Measurements from ENCODE around the gene CEP41. TPM values are rescaled to one million over a fixed set of nuclear protein-coding genes. Genes with fewer than 3 reads are reported as not detected.

Gene CEP41
- total and polyA plus RNA-seq, 7 donors, result 2.4 to 4.6 (median 3.4) TPM

- no peaks in the 10 kb centered on the region for H3K27me3 ChIP-seq (ENCODE audit: insufficient read depth in 3 of 3, low read length in 2 of 3)
- TF ChIP-seq CTCF (IDR thresholded peaks at IDR 0.05), result no peak
- DNase-seq (no peak), ATAC-seq (peak in 1 of 4 donors; percentile 29)
- no peak overlapping the region for H3K4me3 ChIP-seq
- no peaks in the 10 kb centered on the region for H3K4me1 ChIP-seq
- intact Hi-C loops (cut with DNase I), result no loop called here
- 63 to 76% (median 69%) methylated on average over 12 of the region's 12 CpGs for WGBS, 3 donors
- no peak overlapping the region for H3K27ac ChIP-seq
- no peaks in the 10 kb centered on the region for H3K36me3 ChIP-seq (ENCODE audit: insufficient read depth in 1 of 2, low read depth in 1 of 2)
- H3K9me3 ChIP-seq, result no peaks in the 10 kb centered on the region
Measured at GRCh38 chr7:130387628-130388403, 53.0 kb downstream of the CEP41 start.

GRCh38 chr7:130387306-130387627 lies 53.5 kb downstream of the CEP41 start:
- Histone ChIP-seq H3K4me3 (no peak overlapping the region), H3K4me1 (no peaks in the 10 kb centered on the region), H3K27ac (no peak overlapping the region), H3K27me3 (ENCODE audit: insufficient read depth in 3 of 3, low read length in 2 of 3) (no peaks in the 10 kb centered on the region), H3K9me3 (no peaks in the 10 kb centered on the region), H3K36me3 (ENCODE audit: insufficient read depth in 1 of 2, low read depth in 1 of 2) (no peaks in the 10 kb centered on the region)
- TF ChIP-seq CTCF (IDR thresholded peaks at IDR 0.05), result no peak
- intact Hi-C loops (cut with DNase I), result no loop called here
- ATAC-seq (no peak), DNase-seq (no peak)
- WGBS, 3 donors, result 85 to 97% (median 94%) methylated on average over 3 of the region's 3 CpGs

- no peak for ATAC-seq
- Histone ChIP-seq H3K4me1 (no peaks in the 10 kb centered on the region), H3K4me3 (no peak overlapping the region), H3K9me3 (no peaks in the 10 kb centered on the region), H3K36me3 (ENCODE audit: insufficient read depth in 1 of 2, low read depth in 1 of 2) (no peaks in the 10 kb centered on the region), H3K27ac (no peak overlapping the region), H3K27me3 (ENCODE audit: insufficient read depth in 3 of 3, low read length in 2 of 3) (no peaks in the 10 kb centered on the region)
- TF ChIP-seq CTCF (IDR thresholded peaks at IDR 0.05), result no peak
- WGBS, 3 donors, result 93 to 96% (median 94%) methylated on average over 3 of the region's 3 CpGs
- no peak for DNase-seq
- intact Hi-C loops (cut with DNase I), result no loop called here
Measured at GRCh38 chr7:130386876-130387275, 53.9 kb downstream of the CEP41 start.

- no peaks in the 10 kb centered on the region for H3K4me1 ChIP-seq
- ATAC-seq (peak; percentile 60 to 78 (median 75)), DNase-seq (no peak)
- H3K27me3 ChIP-seq (ENCODE audit: insufficient read depth in 3 of 3, low read length in 2 of 3), result no peaks in the 10 kb centered on the region
- no peak for TF ChIP-seq CTCF (IDR thresholded peaks at IDR 0.05)
- H3K27ac ChIP-seq, result no peak overlapping the region
- H3K4me3 ChIP-seq, result no peak overlapping the region
- intact Hi-C loops (cut with DNase I), result no loop called here
- no peaks in the 10 kb centered on the region for H3K36me3 ChIP-seq (ENCODE audit: insufficient read depth in 1 of 2, low read depth in 1 of 2)
- no peaks in the 10 kb centered on the region for H3K9me3 ChIP-seq
- WGBS, 3 donors, result 28 to 51% (median 34%) methylated on average over 6 of the region's 6 CpGs
Measured at GRCh38 chr7:130385600-130386066, 55.2 kb downstream of the CEP41 start.

Measured in psoas muscle (tissue), 8 donors.